ENCODE measurements around the gene NXNL1. TPM values are rescaled to one million over a fixed set of nuclear protein-coding genes. Genes with fewer than 3 reads are reported as not detected.

NXNL1 gene
- total and polyA plus RNA-seq, 9 of the 15 experiments (the other 6 are each of a cell fraction or from before 2014, with no cell fraction given) = not detected

GRCh38 chr19:17473041-17473440 is 12.3 kb upstream of the NXNL1 start (continued):
- TF ChIP-seq MIER1 (IDR thresholded peaks at IDR 0.05; ENCODE audit: low read depth) (no peak), STAG1 (CRISPR knock-in tag; IDR thresholded peaks at IDR 0.05; ENCODE audit: borderline replicate concordance) (no peak), ZNF445 (CRISPR knock-in tag; IDR thresholded peaks at IDR 0.05; ENCODE audit: low read depth) (no peak), ZNF146 (CRISPR knock-in tag; IDR thresholded peaks at IDR 0.05; ENCODE audit: unreplicated experiment) (no peak), IRF1 (CRISPR knock-in tag; IDR thresholded peaks at IDR 0.05; ENCODE audit: borderline replicate concordance) (no peak), CTCFL (IDR thresholded peaks at IDR 0.05; ENCODE audit: borderline replicate concordance, insufficient read depth, low read depth, low read length, poor library complexity, severe bottlenecking) (no peak), ZNF280A (IDR thresholded peaks at IDR 0.05; ENCODE audit: low read depth, partially characterized antibody) (no peak), RAD21 (CRISPR knock-in tag; conservative IDR thresholded peaks at IDR 0.05 in 1 of 2, IDR thresholded peaks at IDR 0.05 in 1 of 2) (peak; percentile 43 to 46; a peak in 3 of 4 replicates), CBFA2T2 (conservative IDR thresholded peaks at IDR 0.05) (0 out of 2 replicates have a peak, but pooled peaks have one; percentile 27), POLR2A (conservative IDR thresholded peaks at IDR 0.05) (no peak), HDAC8 (tag; IDR thresholded peaks at IDR 0.05) (no peak), SMARCE1 (IDR thresholded peaks at IDR 0.05) (peak; percentile 82; the same call in 1 of the 2 replicates), ZHX1 (conservative IDR thresholded peaks at IDR 0.05; ENCODE audit: low read length) (no peak), GABPB1 (CRISPR knock-in tag; IDR thresholded peaks at IDR 0.05) (no peak), ARID1B (IDR thresholded peaks at IDR 0.05) (peak; percentile 72), BCLAF1 (IDR thresholded peaks at IDR 0.05; ENCODE audit: borderline replicate concordance in 1 of 2, control insufficient read depth in 1 of 2, low read depth in 2 of 2, low read length in 1 of 2) (no peak), GTF2F1 (IDR thresholded peaks at IDR 0.05; ENCODE audit: low read depth, low read length) (no peak), SNRNP70 (optimal IDR thresholded peaks at IDR 0.05; ENCODE audit: low read depth, low read length) (no peak)
